ENCODE results near the gene ADAM12.

GRCh38 chr10:126027692-126028091 lies 360.6 kb downstream of the ADAM12 start:
- TF ChIP-seq CTCF (IDR thresholded peaks at IDR 0.05; ENCODE audit: poor library complexity, severe bottlenecking), result no peak
- TF ChIP-seq EZH2 (IDR thresholded peaks at IDR 0.05; ENCODE audit: borderline replicate concordance, insufficient read depth, low read length, poor library complexity, severe bottlenecking), result no peak
- no peak for TF ChIP-seq POLR2AphosphoS5 (IDR thresholded peaks at IDR 0.05)
